EL (cell line): ENCODE measurements around the gene PUDP.
"Not testable (repeated sequence)": the region's sequence is repeated elsewhere in the genome, so short reads cannot be mapped to it uniquely, and the experiment has no call there.

Experiments used
- DNase-seq: peaks from one replicate; pipeline ENCODE4 v3.0.0-alpha.2; 2016

PUDP gene

GRCh38 chrX:7025471-7025870 lies 122.5 kb downstream of the PUDP start:
- no peak for DNase-seq

- DNase-seq = no peak
These were observed 123.1 kb downstream of the PUDP start for GRCh38 chrX:7024850-7025249.

- DNase-seq = not testable (repeated sequence)
These were observed 125.0 kb downstream of the PUDP start for GRCh38 chrX:7022996-7023395.

DNA sequence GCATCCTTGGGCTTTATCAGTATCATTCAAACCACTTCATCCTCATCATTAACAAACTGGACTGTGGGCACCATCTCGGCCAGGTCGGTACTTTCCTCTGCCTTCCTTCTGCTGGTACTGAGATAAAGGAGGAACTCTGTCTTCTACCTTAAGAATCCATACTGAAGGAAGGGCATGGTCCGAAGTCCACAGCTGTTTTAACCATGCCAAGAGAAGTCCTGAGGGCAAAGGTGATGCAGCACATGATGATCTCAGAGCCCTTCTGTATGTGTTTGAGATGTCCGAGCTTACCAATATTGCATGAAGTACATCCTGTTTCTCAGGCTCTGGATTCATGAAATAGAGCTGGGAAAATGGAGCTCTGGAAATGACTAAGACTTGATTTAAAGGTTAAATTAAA lies 126.0 kb downstream of the PUDP start:
- DNase-seq = no peak

DNA sequence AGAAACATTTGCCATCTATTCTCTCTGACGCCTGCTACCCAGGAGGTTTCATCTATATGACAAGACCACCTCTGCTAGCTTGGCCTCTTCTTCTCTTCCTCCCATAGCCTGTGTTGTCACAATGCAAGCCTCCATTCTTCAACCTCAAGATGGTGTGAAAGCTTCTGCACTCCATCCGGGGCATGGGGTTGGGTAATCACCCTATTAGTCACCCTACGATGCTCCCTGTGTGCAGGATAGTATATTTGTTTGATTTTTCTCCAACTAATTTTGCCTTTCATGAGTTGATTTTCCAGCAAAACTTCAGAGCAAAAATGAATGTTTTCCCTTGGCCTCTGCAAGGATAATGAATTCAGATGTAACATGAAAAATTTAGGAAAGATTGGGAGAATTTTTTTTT lies 128.4 kb downstream of the PUDP start:
- peak; percentile 6 for DNase-seq

DNA sequence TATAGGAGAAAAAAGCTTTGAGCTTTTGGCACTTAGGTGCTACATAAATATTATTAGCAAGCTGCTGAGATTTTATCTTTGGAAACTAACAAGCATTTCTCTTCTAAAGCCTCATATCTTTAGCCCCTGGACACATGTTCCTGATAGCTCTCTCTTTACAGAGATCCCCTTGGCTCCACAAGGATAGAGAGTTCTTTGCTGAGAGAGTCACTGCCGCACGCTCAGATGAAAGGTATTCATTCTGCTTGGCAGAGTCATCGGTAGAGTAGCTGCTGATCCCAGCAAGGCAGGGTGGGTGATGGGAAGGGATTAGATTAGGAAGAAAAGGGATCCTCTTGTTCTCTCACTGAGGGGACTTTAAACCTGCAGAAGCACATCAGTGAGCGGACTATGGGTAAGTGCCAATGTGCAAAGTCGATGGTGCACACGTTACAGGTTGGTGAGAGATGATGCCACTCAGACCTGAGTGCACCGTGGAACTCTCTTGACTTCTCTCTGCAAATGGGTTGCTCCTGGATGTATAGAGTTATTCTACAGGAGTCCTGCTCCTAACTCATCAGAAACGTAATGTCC lies 135.6 kb downstream of the PUDP start:
- peak; percentile 40 for DNase-seq

DNA sequence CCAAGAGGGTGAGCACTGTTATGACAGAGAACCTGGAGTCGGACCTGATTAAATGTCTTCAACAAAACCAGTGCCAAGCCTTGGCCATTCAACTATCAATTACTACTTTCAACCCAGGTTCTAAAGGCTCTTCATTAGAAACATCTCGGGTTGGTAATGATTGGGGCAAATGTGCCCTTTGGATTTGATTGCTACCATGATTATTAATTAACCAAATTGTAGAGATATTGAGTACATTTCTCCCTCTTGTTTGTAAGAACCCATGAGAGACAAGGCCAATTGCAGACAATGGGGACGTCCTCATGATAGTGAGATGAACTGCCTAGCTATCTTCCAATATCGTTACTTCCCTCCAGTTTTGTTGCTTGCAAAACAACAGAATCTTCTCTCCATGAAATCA lies 137.1 kb downstream of the PUDP start:
- DNase-seq = not testable (repeated sequence)

DNA sequence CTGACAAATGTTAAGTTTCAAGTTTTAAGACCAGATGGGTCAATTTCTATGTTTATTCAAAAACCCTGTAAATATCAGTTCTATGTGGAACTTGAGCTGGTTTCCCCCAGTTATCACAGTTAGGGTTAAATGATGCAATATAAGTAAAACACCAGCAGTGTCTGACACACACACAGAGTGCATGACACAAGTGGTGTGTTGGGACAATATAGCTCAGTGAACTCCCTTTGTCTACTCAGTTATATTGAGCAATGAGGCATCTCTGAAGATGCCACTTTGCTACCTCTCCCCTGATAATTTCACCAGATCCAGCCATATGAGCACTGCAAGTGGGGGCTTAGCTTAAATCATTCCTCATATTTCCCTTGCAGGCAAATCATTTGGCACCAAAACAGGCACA lies 140.6 kb downstream of the PUDP start:
- not testable (repeated sequence) for DNase-seq
